Adrenal gland (tissue), 5 donors: Measurements from ENCODE around the gene MVB12B.

ENCODE experiments used
- CTCF ChIP-seq, 6 experiments: fragments of 450-650 bp in 4 of 6; fragments of 200-600 bp in 2 of 6; sonication (generic) in 1 of 6; IDR thresholded peaks; 1 replicate in 5 of 6; 2 replicates in 1 of 6; pipeline versions ENCODE4 v1.5.1 to v1.8.0; 2016 to 2021; ENCODE audit warnings: antibody characterized with exemption in 6 of 6, mild to moderate bottlenecking in 2 of 6, moderate library complexity in 1 of 6
- POLR2A ChIP-seq, 2 donors: fragments of 450-650 bp; IDR thresholded peaks; one replicate each; pipeline ENCODE4 v1.6.1; 2017; ENCODE audit warnings: antibody characterized with exemption in 2 of 2, mild to moderate bottlenecking in 2 of 2, moderate library complexity in 1 of 2
- donor health status: DM: no; HTN: no; CAD: no.

- no peak for TF ChIP-seq CTCF (IDR thresholded peaks at IDR 0.05)
- no peak for TF ChIP-seq POLR2A (IDR thresholded peaks at IDR 0.05)
Measured at GRCh38 chr9:126519660-126520420, 193.2 kb downstream of the MVB12B start.
